ENCODE data around the gene BTBD9.
A peak's percentile ranks its signal among the peaks of the same experiment; 100 is the strongest.
"Not testable (repeated sequence)": the region's sequence is repeated elsewhere in the genome, so short reads cannot be mapped to it uniquely, and the experiment has no call there.

BTBD9 gene

DNA sequence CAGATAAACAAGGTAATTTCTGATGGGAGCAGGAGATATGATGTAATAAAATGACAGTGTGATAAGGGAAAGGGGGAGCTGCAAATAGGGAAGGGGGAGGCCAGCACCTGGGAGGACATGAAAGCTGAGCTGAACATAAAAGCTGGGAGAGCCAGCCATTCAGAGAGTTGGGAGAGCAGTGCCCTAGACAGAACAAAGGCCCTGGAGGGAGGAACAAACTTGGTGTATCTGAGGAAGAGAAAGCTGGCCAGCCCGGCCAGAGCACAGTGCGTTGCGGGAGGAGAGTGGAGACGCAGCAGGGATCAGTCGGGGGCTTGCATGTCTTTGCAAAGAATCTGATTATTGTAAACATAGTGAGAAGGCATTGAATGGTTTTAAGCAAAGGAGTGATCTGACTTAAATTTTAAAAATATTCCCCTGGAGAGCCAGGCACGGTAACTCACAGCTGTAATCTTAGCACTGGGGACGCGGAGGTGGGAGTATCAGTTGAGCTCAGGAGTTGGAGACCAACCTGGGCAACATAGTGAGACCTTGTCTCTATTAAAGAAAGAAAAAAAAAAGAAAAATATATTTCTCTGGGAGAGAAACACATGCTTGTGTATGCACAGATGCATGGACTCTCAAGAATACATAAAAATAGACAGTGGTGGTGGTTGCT lies 502.0 kb downstream of the BTBD9 start:
- H3K27me3 ChIP-seq (ENCODE audit: control insufficient read depth, insufficient read depth, low read length), result no peaks in the 10 kb centered on the region
- peaks cover 5% of the 10 kb centered on the region for H3K4me1 ChIP-seq (ENCODE audit: control insufficient read depth, insufficient read depth, low read length)
- H3K9me3 ChIP-seq (ENCODE audit: control insufficient read depth, insufficient read depth, low read length), result no peaks in the 10 kb centered on the region
- WGBS (ENCODE audit: insufficient coverage, insufficient read length), result no CpG with 5 or more reads among the region's 8 CpGs
- DNase-seq (ENCODE audit: low read depth, low spot score), result peak; percentile 9
- no peak overlapping the region for H3K4me3 ChIP-seq (ENCODE audit: low read length)
- H3K36me3 ChIP-seq (ENCODE audit: control insufficient read depth, insufficient read depth, low read length), result no peaks in the 10 kb centered on the region
- H3K27ac ChIP-seq (ENCODE audit: low read length), result no peak overlapping the region

DNA sequence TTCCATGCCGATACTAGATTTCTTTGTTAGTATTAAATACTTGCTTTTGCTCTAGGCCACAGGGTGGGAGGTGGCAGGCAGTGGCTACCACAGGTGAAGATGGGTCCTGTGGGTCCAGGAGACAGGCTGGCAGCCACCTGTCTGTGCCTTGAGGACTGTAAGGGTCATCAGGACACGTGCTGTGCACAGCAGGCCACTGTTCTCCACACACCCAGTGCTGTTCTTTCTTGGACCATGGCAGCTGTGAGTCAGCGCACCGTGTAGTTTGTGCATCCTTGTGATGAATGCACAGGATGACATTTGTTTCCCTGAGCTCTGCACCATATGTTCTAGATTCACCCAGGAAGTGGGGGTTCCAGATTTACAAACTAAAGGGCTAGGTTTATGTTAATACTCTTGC lies 503.2 kb downstream of the BTBD9 start:
- H3K9me3 ChIP-seq (ENCODE audit: control insufficient read depth, insufficient read depth, low read length), result no peaks in the 10 kb centered on the region
- no CpG with 5 or more reads among the region's 4 CpGs for WGBS (ENCODE audit: insufficient coverage, insufficient read length)
- H3K4me3 ChIP-seq (ENCODE audit: low read length), result no peak overlapping the region
- H3K4me1 ChIP-seq (ENCODE audit: control insufficient read depth, insufficient read depth, low read length), result peaks cover 5% of the 10 kb centered on the region
- no peaks in the 10 kb centered on the region for H3K36me3 ChIP-seq (ENCODE audit: control insufficient read depth, insufficient read depth, low read length)
- no peak for DNase-seq (ENCODE audit: low read depth, low spot score)
- no peaks in the 10 kb centered on the region for H3K27me3 ChIP-seq (ENCODE audit: control insufficient read depth, insufficient read depth, low read length)
- H3K27ac ChIP-seq (ENCODE audit: low read length), result no peak overlapping the region

DNA sequence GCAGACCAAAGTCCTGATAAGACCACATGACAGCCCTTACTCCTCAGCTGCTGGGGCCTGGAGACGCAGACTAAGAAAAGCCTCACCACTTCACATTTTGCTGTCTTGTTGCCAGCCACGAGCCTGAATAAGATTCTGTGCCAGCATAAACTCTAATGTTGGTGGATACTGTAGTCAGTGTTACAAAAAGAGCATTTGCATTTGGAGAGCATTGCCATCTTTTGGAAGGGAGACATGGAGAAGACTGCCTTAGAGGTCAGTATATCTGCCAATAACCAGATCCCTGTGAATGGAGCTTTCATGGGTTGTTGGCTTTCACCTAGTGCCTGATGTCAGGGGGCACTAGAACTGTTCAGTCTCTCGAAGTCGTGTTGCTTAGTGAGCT lies 505.0 kb downstream of the BTBD9 start:
- no peak for DNase-seq (ENCODE audit: low read depth, low spot score)
- H3K9me3 ChIP-seq (ENCODE audit: control insufficient read depth, insufficient read depth, low read length), result no peaks in the 10 kb centered on the region
- H3K36me3 ChIP-seq (ENCODE audit: control insufficient read depth, insufficient read depth, low read length), result no peaks in the 10 kb centered on the region
- peaks cover 5% of the 10 kb centered on the region for H3K4me1 ChIP-seq (ENCODE audit: control insufficient read depth, insufficient read depth, low read length)
- H3K27me3 ChIP-seq (ENCODE audit: control insufficient read depth, insufficient read depth, low read length), result no peaks in the 10 kb centered on the region
- H3K27ac ChIP-seq (ENCODE audit: low read length), result no peak overlapping the region
- H3K4me3 ChIP-seq (ENCODE audit: low read length), result no peak overlapping the region
- no CpG with 5 or more reads among the region's 4 CpGs for WGBS (ENCODE audit: insufficient coverage, insufficient read length)

DNA sequence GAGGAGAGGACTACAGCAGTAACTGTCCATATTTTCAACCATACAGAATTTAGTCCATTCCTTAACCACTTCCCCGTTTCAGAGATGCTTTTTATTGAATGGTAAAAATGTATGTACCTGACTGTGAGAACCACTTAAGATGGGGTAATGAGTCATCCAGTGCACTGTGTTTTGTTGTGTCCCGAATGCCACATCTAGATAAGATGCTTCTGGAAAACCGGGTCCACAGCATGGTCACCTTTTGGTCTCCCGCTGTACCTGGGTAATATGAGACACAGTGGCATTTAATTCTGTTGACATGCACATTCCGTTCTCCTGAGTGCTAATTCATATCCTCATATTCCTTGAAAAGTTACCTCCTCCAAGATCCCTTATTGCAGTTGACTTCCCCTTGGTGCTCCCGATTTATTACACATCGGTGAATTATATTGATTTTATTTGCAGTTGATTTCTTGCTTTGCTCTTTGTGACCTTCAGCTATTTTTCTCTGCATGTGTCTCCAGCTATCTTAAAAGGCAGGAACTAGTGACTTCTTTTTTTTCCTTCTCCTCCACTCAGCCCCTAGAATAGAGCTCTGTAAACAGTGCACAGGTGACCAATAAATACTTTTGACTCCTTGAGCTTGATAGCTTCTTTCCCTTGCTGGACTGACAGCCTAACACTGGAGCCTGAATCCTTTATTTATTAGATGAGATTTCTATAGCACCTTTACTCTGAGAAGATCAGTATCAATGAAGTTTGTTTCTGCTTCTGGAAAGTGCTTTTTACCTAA lies 505.6 kb downstream of the BTBD9 start:
- Histone ChIP-seq H3K36me3 (ENCODE audit: control insufficient read depth, insufficient read depth, low read length) (no peaks in the 10 kb centered on the region), H3K27me3 (ENCODE audit: control insufficient read depth, insufficient read depth, low read length) (no peaks in the 10 kb centered on the region), H3K4me3 (ENCODE audit: low read length) (no peak overlapping the region), H3K4me1 (ENCODE audit: control insufficient read depth, insufficient read depth, low read length) (peaks cover 5% of the 10 kb centered on the region), H3K27ac (ENCODE audit: low read length) (no peak overlapping the region), H3K9me3 (ENCODE audit: control insufficient read depth, insufficient read depth, low read length) (no peaks in the 10 kb centered on the region)
- no peak for DNase-seq (ENCODE audit: low read depth, low spot score)
- WGBS (ENCODE audit: insufficient coverage, insufficient read length), result no CpG with 5 or more reads among the region's 7 CpGs

DNA sequence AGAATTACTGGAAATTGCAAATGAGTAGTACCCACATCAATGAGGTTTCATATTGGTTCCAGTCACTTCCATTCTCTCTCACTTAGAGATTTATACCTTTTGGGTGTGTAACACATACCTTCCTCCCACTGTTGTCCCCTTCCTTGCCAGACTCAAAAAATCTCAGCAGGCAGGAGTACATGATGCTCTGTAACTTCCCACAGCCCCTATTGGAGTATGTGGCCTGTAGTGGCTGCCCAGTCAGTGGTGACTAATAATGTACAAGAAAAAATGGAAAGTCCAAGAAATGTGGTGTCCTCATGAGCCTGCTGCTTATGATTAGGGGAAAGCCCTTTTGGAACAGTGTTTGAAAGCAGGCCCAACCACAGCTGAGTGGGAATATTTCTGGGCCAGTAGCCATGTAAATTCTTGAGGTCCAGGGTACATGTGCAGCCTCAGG lies 508.2 kb downstream of the BTBD9 start:
- no peak for DNase-seq (ENCODE audit: low read depth, low spot score)
- Histone ChIP-seq H3K4me3 (ENCODE audit: low read length) (no peak overlapping the region), H3K36me3 (ENCODE audit: control insufficient read depth, insufficient read depth, low read length) (no peaks in the 10 kb centered on the region), H3K9me3 (ENCODE audit: control insufficient read depth, insufficient read depth, low read length) (no peaks in the 10 kb centered on the region), H3K27ac (ENCODE audit: low read length) (no peak overlapping the region), H3K27me3 (ENCODE audit: control insufficient read depth, insufficient read depth, low read length) (no peaks in the 10 kb centered on the region), H3K4me1 (ENCODE audit: control insufficient read depth, insufficient read depth, low read length) (peaks cover 2% of the 10 kb centered on the region; the same call in 1 of the 2 replicates)

DNA sequence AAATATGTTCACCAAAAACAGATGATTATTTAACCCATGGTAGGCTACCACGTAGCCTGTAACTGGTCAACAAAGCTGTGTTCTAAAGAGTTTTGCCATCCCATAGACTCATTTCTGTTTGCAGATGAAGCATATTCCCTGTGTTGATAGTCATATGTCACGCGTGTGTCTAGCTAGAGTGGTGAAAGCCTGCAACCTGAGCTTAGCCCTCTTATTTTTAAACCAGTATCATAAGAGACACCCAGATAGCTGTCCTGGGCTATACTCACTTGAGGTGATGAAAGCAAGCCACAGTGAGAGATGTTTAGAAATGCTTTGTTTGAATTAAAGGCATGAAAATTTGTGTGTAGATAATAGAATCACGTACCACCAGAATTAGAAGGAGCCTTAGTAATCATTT lies 512.4 kb downstream of the BTBD9 start:
- Histone ChIP-seq H3K27ac (ENCODE audit: low read length) (no peak overlapping the region), H3K4me1 (ENCODE audit: control insufficient read depth, insufficient read depth, low read length) (no peaks in the 10 kb centered on the region), H3K27me3 (ENCODE audit: control insufficient read depth, insufficient read depth, low read length) (no peaks in the 10 kb centered on the region), H3K9me3 (ENCODE audit: control insufficient read depth, insufficient read depth, low read length) (no peaks in the 10 kb centered on the region), H3K36me3 (ENCODE audit: control insufficient read depth, insufficient read depth, low read length) (no peaks in the 10 kb centered on the region), H3K4me3 (ENCODE audit: low read length) (no peak overlapping the region)
- no CpG with 5 or more reads among the region's 4 CpGs for WGBS (ENCODE audit: insufficient coverage, insufficient read length)
- DNase-seq (ENCODE audit: low read depth, low spot score), result no peak

DNA sequence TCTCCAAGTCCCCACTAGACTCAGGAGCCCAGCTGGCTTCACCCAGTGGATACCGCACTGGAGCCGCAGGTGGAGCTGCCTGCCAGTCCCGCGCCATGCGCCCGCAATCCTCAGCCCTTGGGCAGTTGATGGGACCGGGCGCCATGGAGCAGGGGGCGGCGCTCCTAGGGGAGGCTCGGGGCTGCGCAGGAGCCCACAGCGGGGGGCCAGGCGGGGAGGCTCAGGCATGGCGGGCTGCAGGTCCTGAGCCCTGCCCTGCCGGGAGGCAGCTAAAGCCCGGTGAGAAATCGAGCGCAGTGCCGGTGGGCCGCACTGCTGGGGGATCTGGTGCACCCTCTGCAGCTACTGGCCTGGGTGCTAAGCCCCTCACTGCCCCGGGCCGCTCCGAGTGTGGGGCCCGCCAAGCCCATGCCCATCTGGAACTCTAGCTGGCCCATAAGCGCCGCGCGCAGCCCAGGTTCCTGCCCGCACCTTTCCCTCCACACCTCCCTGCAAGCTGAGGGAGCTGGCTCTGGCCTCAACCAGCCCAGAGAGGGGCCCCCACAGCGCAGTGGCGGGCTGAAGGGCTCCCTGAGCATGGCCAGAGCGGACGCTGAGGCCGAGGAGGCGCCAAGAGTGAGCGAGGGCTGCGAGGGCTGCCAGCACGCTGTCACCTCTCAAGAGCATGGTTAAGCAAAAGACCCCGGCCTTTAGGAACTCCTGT lies 515.4 kb downstream of the BTBD9 start:
- H3K4me1 ChIP-seq (ENCODE audit: control insufficient read depth, insufficient read depth, low read length); H3K27me3 ChIP-seq (ENCODE audit: control insufficient read depth, insufficient read depth, low read length); H3K4me3 ChIP-seq (ENCODE audit: low read length); H3K9me3 ChIP-seq (ENCODE audit: control insufficient read depth, insufficient read depth, low read length); DNase-seq (ENCODE audit: low read depth, low spot score); H3K36me3 ChIP-seq (ENCODE audit: control insufficient read depth, insufficient read depth, low read length); H3K27ac ChIP-seq (ENCODE audit: low read length): not testable (repeated sequence)
- WGBS (ENCODE audit: insufficient coverage, insufficient read length), result no CpG with 5 or more reads among the region's 40 CpGs

DNA sequence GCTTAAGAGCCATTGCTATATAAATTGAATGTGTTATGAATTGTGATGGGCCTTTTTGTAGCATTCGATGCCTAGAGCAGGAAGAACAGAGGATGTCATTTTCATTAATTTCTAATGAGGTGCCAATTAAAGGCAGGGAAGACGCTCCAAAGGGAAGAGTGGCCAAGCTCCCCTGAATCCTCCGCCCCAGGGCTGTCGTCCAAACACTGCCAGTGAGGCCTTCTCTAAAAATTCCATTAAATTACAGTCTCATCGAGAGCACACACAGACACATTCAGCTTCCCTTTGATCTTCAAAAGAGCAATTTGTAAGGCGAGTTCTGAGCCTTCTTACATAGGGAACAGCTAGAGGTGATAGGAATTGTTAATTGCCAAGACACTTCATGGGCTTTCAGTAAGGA lies 520.2 kb downstream of the BTBD9 start:
- no peaks in the 10 kb centered on the region for H3K9me3 ChIP-seq (ENCODE audit: control insufficient read depth, insufficient read depth, low read length)
- no peaks in the 10 kb centered on the region for H3K27me3 ChIP-seq (ENCODE audit: control insufficient read depth, insufficient read depth, low read length)
- WGBS (ENCODE audit: insufficient coverage, insufficient read length), result no CpG with 5 or more reads among the region's 6 CpGs
- no peaks in the 10 kb centered on the region for H3K36me3 ChIP-seq (ENCODE audit: control insufficient read depth, insufficient read depth, low read length)
- no peak overlapping the region for H3K4me3 ChIP-seq (ENCODE audit: low read length)
- H3K27ac ChIP-seq (ENCODE audit: low read length), result no peak overlapping the region
- DNase-seq (ENCODE audit: low read depth, low spot score), result no peak
- H3K4me1 ChIP-seq (ENCODE audit: control insufficient read depth, insufficient read depth, low read length), result no peaks in the 10 kb centered on the region

DNA sequence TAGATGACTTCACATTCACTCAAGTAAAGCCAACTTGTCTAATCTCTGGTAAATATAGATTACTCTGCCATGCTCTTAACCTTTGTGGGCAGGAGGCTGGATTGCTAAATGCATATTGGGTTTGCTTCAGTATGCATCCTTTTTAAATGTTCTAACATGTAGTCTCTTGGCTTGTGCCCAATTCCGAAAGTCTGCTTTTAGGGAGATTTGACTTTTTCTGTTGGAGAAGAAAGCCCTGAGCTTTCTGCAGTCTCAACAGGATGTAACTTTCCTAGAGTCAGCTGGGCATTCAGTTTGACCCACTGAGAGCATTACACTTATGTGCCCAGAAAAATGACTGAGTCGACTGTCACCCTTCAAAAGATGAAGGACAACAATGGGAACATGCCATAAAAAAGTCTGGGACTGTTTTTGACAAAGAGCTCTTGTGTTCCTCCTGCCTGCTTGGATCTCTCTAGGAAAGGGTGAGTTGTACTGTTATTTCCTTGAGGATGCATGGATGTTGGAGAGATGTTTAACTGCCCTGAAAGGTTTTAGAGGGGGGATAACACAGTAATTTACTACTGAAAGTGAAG lies 520.9 kb downstream of the BTBD9 start:
- Histone ChIP-seq H3K4me3 (ENCODE audit: low read length) (no peak overlapping the region), H3K9me3 (ENCODE audit: control insufficient read depth, insufficient read depth, low read length) (no peaks in the 10 kb centered on the region), H3K4me1 (ENCODE audit: control insufficient read depth, insufficient read depth, low read length) (no peaks in the 10 kb centered on the region), H3K27ac (ENCODE audit: low read length) (no peak overlapping the region), H3K36me3 (ENCODE audit: control insufficient read depth, insufficient read depth, low read length) (no peaks in the 10 kb centered on the region), H3K27me3 (ENCODE audit: control insufficient read depth, insufficient read depth, low read length) (no peaks in the 10 kb centered on the region)
- DNase-seq (ENCODE audit: low read depth, low spot score), result no peak
- no CpG with 5 or more reads among the region's 2 CpGs for WGBS (ENCODE audit: insufficient coverage, insufficient read length)

Data from iPS DF 6.9 (cell line).